HL-60 (cell line): ENCODE measurements around the gene XKR8.

Experiments
- DNase-seq, 2 experiments: peaks; one replicate each; pipeline ENCODE4 v3.0.0-alpha.2; 2010 to 2020; ENCODE audit warnings: low read depth in 1 of 2, low spot score in 1 of 2
- H3K27ac ChIP-seq: fragments of 250-450 bp; sonication (Bioruptor Pico); replicated peaks from 2 replicates; pipeline ENCODE4 v1.5.1; 2020; ENCODE audit warnings: mild to moderate bottlenecking, moderate library complexity
- H3K27me3 ChIP-seq: fragments of 250-450 bp; sonication (Bioruptor Pico); 2 replicates; pipeline ENCODE4 v1.5.1; 2021; ENCODE audit warnings: mild to moderate bottlenecking, moderate library complexity; ENCODE audit not compliant: insufficient read depth, poor library complexity, severe bottlenecking
- H3K4me3 ChIP-seq: replicated peaks from 2 replicates; pipeline ENCODE4 v1.5.1; 2011; ENCODE audit warnings: mild to moderate bottlenecking, control low read depth, low read length; ENCODE audit not compliant: insufficient read depth
- CTCF ChIP-seq: IDR thresholded peaks from one replicate; pipeline ENCODE4 v1.5.1; 2011; ENCODE audit warnings: low read length, control low read depth, inconsistent platforms; ENCODE audit not compliant: insufficient read depth
- GABPA ChIP-seq: IDR thresholded peaks from 2 replicates; pipeline ENCODE4 v1.6.1; 2012; ENCODE audit warnings: low read depth
- POLR2AphosphoS5 ChIP-seq: IDR thresholded peaks from 2 replicates; pipeline ENCODE4 v1.6.1; 2012; ENCODE audit warnings: low read depth
- REST ChIP-seq: IDR thresholded peaks from 2 replicates; pipeline ENCODE4 v1.6.1; 2012; ENCODE audit warnings: low read depth; ENCODE audit not compliant: insufficient replicate concordance
- SPI1 ChIP-seq: IDR thresholded peaks from 2 replicates; pipeline ENCODE4 v1.6.1; 2012; ENCODE audit warnings: low read depth, mild to moderate bottlenecking, borderline replicate concordance

Gene XKR8

GRCh38 chr1:27922272-27922671, 37.5 kb upstream of the XKR8 start:
- H3K27ac ChIP-seq: no peak overlapping the region
- no peak overlapping the region for H3K4me3 ChIP-seq
- H3K27me3 ChIP-seq: no peaks in the 10 kb centered on the region
- DNase-seq: no peak
- TF ChIP-seq CTCF (no peak), GABPA (no peak), SPI1 (no peak), POLR2AphosphoS5 (no peak), REST (no peak)

GRCh38 chr1:27928216-27928954, 31.4 kb upstream of the XKR8 start:
- DNase-seq: no peak
- no peak overlapping the region for H3K4me3 ChIP-seq
- no peaks in the 10 kb centered on the region for H3K27me3 ChIP-seq
- TF ChIP-seq SPI1 (no peak), CTCF (no peak), POLR2AphosphoS5 (no peak), REST (no peak), GABPA (no peak)
- H3K27ac ChIP-seq: no peak overlapping the region

- TF ChIP-seq GABPA (no peak), CTCF (no peak), REST (no peak), SPI1 (no peak)
Observed at GRCh38 chr1:27931184-27931583, 28.6 kb upstream of the XKR8 start.

More at GRCh38 chr1:27931184-27931583, 28.6 kb upstream of the XKR8 start:
- Histone ChIP-seq H3K4me3 (no peak overlapping the region), H3K27me3 (no peaks in the 10 kb centered on the region), H3K27ac (peak overlapping the region; percentile 70)
- DNase-seq: peak in 1 of 2 experiments; percentile 22
